Stimulated activated CD8-positive, alpha-beta memory T cell treated with anti-CD3 and anti-CD28 coated beads, Interleukin-2, amount 100 ng/mL, for 48 hours (primary cell): ENCODE measurements around the gene IGSF3.

Source experiments
- DNase-seq, 2 donors: peaks; one replicate each; pipeline ENCODE4 v3.0.0-alpha.2; 2020; ENCODE audit warnings: low read depth in 2 of 2

IGSF3 gene

GRCh38 chr1:116525440-116525839 lies 142.1 kb downstream of the IGSF3 start:
- DNase-seq: no peak
